ENCODE measurements around the gene PTPRT. TPM values are rescaled to one million over a fixed set of nuclear protein-coding genes. Genes with fewer than 3 reads are reported as not detected.

The PTPRT gene
- total RNA-seq, 4 donors from 2014 or later: under 0.01 to 2.1 TPM; not detected in 2

DNA sequence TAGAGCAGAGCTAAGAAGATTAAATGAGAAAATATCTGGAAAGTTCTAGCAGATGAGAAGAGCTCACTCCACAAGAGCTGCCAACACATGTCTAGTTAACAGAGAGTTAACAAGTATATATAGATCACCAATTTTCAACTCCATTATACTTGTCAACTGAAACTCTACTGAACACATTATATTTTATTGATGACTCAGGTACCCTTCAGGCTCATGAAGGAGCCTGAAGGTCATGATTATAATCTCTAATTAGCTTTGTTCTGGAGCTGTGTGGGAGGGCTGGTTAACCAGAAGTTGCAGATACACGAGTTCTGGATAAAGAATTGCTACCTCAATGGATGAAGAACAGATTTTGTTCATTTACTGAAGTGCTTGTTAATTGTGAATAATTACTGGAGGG is 42.1 kb upstream of the PTPRT start:
- intact Hi-C loops (cut with DNase I; ENCODE audit: low total_unique reads): no loop called here
- no peak for DNase-seq
- H3K36me3 ChIP-seq: no peaks in the 10 kb centered on the region

DNA sequence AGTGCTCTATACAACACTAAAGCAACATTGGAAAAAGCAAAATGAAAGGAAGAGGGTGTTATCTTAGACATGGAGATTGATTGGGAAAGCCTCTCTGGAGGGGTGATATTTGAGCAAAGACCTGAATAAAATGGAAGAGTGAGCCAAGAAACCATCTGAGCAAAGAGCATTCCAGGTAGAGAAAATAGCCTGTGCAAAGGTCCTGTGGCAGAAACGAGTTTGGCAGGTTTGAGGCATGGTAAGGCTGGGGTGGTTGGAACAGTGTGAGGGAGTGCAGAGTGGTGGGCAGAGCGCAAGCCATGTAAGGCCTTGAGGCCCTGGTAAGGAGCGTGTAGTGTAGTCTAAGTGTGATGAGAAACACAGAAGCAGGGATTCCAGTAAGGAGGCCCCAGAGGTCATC is 40.0 kb upstream of the PTPRT start:
- H3K36me3 ChIP-seq: no peaks in the 10 kb centered on the region
- no peak for DNase-seq
- no peaks in the 10 kb centered on the region for H3K4me1 ChIP-seq
- no peak overlapping the region for H3K4me3 ChIP-seq
- no peaks in the 10 kb centered on the region for H3K9me3 ChIP-seq
- intact Hi-C loops (cut with DNase I; ENCODE audit: low total_unique reads): no loop called here
- H3K27me3 ChIP-seq: no peaks in the 10 kb centered on the region
- no peak overlapping the region for H3K27ac ChIP-seq
- TF ChIP-seq, protein P1, sequence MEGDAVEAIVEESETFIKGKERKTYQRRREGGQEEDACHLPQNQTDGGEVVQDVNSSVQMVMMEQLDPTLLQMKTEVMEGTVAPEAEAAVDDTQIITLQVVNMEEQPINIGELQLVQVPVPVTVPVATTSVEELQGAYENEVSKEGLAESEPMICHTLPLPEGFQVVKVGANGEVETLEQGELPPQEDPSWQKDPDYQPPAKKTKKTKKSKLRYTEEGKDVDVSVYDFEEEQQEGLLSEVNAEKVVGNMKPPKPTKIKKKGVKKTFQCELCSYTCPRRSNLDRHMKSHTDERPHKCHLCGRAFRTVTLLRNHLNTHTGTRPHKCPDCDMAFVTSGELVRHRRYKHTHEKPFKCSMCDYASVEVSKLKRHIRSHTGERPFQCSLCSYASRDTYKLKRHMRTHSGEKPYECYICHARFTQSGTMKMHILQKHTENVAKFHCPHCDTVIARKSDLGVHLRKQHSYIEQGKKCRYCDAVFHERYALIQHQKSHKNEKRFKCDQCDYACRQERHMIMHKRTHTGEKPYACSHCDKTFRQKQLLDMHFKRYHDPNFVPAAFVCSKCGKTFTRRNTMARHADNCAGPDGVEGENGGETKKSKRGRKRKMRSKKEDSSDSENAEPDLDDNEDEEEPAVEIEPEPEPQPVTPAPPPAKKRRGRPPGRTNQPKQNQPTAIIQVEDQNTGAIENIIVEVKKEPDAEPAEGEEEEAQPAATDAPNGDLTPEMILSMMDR (IDR thresholded peaks at IDR 0.05): no peak
- TF ChIP-seq POLR2A (IDR thresholded peaks at IDR 0.05): no peak

More for the DNA sequence above, 42.1 kb upstream of the PTPRT start:
- Histone ChIP-seq H3K27me3 (no peaks in the 10 kb centered on the region), H3K27ac (no peak overlapping the region), H3K4me3 (no peak overlapping the region), H3K9me3 (no peaks in the 10 kb centered on the region), H3K4me1 (no peaks in the 10 kb centered on the region)
- TF ChIP-seq POLR2A (IDR thresholded peaks at IDR 0.05): no peak
- TF ChIP-seq, protein P1 (IDR thresholded peaks at IDR 0.05): no peak

DNA sequence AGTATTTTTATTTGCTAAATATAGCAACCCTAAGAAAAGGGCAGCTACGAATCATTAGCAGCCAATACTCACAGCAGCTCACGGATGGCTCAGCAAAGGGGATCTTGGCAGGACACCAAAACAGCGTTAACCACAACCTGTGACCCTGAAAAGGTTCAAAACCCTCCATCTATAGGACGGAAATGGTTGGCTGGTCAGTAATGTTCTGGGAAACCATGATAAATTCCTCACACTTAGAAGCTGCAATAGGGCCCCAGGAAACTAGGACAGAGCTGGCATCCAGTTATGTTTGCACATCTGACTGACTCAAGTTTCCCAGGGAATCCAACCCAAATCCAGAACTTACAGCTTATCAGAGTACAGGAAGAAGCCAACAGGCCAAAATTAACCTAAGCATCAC is 30.9 kb upstream of the PTPRT start:
- intact Hi-C loops (cut with DNase I; ENCODE audit: low total_unique reads): no loop called here
- Histone ChIP-seq H3K27me3 (no peaks in the 10 kb centered on the region), H3K4me1 (no peaks in the 10 kb centered on the region), H3K4me3 (no peak overlapping the region), H3K9me3 (no peaks in the 10 kb centered on the region), H3K27ac (no peak overlapping the region), H3K36me3 (no peaks in the 10 kb centered on the region)
- TF ChIP-seq, protein P1 (IDR thresholded peaks at IDR 0.05): no peak
- TF ChIP-seq POLR2A (IDR thresholded peaks at IDR 0.05): no peak
- no peak for DNase-seq

DNA sequence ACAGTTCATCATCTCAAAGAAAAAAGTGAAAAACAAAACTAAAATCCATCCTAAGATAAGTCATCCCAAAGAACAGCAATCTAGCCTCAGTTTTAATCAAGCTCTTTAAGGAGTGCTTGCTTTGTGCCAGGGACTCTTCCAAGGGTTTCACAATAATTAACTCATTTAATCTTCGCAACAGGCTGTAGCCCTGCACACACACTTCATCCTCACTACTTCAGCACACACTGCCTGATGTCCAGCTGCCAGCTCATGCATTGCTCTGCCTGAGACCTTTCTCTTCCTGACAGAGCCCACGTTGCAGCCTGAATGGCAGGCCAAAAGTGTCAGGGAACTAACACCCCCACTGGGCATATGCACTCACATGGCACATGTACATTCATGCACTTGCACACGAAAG is 21.2 kb upstream of the PTPRT start:
- intact Hi-C loops (cut with DNase I; ENCODE audit: low total_unique reads): no loop called here
- TF ChIP-seq, protein P1 (IDR thresholded peaks at IDR 0.05): no peak
- TF ChIP-seq POLR2A (IDR thresholded peaks at IDR 0.05): no peak
- Histone ChIP-seq H3K9me3 (no peaks in the 10 kb centered on the region), H3K4me1 (no peaks in the 10 kb centered on the region), H3K27ac (no peak overlapping the region), H3K36me3 (no peaks in the 10 kb centered on the region), H3K4me3 (no peak overlapping the region), H3K27me3 (no peaks in the 10 kb centered on the region)
- no peak for DNase-seq

DNA sequence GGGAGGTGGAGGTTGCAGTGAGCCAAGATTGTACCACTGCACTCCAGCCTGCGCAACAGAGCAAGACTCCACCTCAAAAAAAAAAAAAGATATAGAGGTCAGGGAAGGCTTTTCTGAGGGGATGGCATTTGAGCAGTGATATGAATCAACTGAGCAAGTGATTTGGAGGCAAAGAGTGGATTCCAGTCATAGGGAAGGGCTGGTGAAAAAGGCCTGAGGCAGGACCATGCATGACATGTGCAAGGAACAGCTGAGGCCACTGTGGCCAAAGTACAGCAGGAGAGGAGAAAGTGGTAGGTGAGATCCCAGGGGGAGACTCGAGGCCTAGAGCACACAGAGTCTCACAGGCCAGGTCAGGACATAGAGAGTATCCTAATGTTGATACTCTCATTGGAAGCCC is 20.1 kb upstream of the PTPRT start:
- intact Hi-C loops (cut with DNase I; ENCODE audit: low total_unique reads): no loop called here
- no peak for DNase-seq
- H3K27ac ChIP-seq: no peak overlapping the region
- no peaks in the 10 kb centered on the region for H3K27me3 ChIP-seq
- no peaks in the 10 kb centered on the region for H3K9me3 ChIP-seq
- H3K4me3 ChIP-seq: no peak overlapping the region
- H3K4me1 ChIP-seq: no peaks in the 10 kb centered on the region
- H3K36me3 ChIP-seq: no peaks in the 10 kb centered on the region
- TF ChIP-seq, protein P1 (IDR thresholded peaks at IDR 0.05): no peak
- no peak for TF ChIP-seq POLR2A (IDR thresholded peaks at IDR 0.05)

Measured in uterus (tissue), 4 donors.